Subcutaneous abdominal adipose tissue (tissue), 5 donors: ENCODE results near the gene MRPL51.

Experiments
- H3K27ac ChIP-seq: one replicate; pipeline ENCODE4 v1.7.0; 2013; ENCODE audit warnings: low read depth, mild to moderate bottlenecking, inconsistent platforms, low read length, moderate library complexity
- H3K27me3 ChIP-seq, 5 donors: one replicate each; pipeline ENCODE4 v1.7.0; 2013; ENCODE audit warnings: low read length in 5 of 5, inconsistent platforms in 1 of 5; ENCODE audit not compliant: control insufficient read depth in 5 of 5, insufficient read depth in 4 of 5
- H3K36me3 ChIP-seq, 5 donors: one replicate each; pipeline ENCODE4 v1.7.0; 2013; ENCODE audit warnings: low read length in 5 of 5; ENCODE audit not compliant: control insufficient read depth in 5 of 5, insufficient read depth in 5 of 5
- H3K4me1 ChIP-seq, 5 donors: one replicate each; pipeline ENCODE4 v1.7.0; 2013; ENCODE audit warnings: low read length in 5 of 5, mild to moderate bottlenecking in 3 of 5, moderate library complexity in 1 of 5; ENCODE audit not compliant: control insufficient read depth in 5 of 5, insufficient read depth in 5 of 5
- H3K4me3 ChIP-seq, 5 donors: one replicate each; pipeline ENCODE4 v1.7.0; 2013; ENCODE audit warnings: low read length in 5 of 5, low read depth in 1 of 5
- H3K9ac ChIP-seq, 5 donors: one replicate each; pipeline ENCODE4 v1.7.0; 2013; ENCODE audit warnings: low read length in 5 of 5, mild to moderate bottlenecking in 4 of 5, moderate library complexity in 3 of 5
- H3K9me3 ChIP-seq, 5 donors: one replicate each; pipeline ENCODE4 v1.7.0; 2013; ENCODE audit warnings: low read length in 5 of 5; ENCODE audit not compliant: control insufficient read depth in 5 of 5
- donor health status: healthy.
- donor health status: healthy.
- donor health status: healthy.
- donor health status: healthy.
- donor health status: healthy.

Gene MRPL51

DNA sequence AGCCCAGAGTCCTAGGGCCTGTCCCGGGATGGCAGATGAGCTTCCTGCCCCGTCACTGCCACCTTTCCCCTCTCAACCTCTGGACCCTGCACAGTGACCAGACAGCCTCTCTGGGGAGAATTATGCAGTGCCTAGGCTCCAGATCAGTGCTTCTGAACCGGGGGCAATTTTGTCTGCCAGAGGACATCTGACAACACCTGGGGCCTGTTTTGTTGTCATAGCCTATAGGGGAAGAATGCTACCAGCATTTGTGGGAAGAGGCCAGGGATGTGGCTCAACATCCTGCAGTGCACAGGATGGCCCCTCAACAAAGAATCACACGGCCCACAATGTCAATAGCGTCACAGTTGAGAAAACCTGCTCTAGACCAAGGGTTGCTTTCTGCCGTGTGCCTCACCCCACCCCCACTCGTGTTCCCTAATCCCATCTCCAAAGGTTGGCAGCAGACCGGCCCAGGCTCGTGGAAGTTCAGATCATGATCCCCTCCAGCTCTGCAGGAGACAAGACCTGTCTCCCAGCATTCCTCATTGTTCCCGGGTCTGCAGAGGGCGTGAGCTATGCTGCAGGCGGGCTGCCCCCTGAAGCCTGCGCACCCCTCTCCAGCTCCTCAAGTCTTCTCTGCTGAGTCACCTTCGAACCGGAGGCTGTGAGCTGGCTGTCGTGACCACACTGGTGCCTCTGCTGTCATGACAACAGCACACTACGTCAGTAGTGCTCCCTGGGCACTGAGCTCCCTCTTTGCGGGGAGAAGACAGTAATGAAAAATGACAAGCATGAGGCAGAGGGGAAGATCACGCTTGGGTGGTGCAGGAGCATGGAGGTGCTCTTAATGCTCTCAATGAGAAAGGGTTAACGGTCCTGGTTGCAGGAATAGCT lies 39.2 kb upstream of the MRPL51 start:
- H3K27me3 ChIP-seq = no peaks in the 10 kb centered on the region
- H3K27ac ChIP-seq = peak overlapping the region; percentile 96
- H3K36me3 ChIP-seq = peaks cover 4 to 54% (median 52%) of the 10 kb centered on the region in 5 donors
- H3K4me1 ChIP-seq = peaks cover 14 to 48% (median 43%) of the 10 kb centered on the region in 5 donors
- peak overlapping the region in 2 of 5 donors; percentile 86 to 89 for H3K9ac ChIP-seq
- H3K9me3 ChIP-seq = no peaks in the 10 kb centered on the region
- peak overlapping the region in 3 of 5 donors; percentile 70 to 89 (median 73) for H3K4me3 ChIP-seq

DNA sequence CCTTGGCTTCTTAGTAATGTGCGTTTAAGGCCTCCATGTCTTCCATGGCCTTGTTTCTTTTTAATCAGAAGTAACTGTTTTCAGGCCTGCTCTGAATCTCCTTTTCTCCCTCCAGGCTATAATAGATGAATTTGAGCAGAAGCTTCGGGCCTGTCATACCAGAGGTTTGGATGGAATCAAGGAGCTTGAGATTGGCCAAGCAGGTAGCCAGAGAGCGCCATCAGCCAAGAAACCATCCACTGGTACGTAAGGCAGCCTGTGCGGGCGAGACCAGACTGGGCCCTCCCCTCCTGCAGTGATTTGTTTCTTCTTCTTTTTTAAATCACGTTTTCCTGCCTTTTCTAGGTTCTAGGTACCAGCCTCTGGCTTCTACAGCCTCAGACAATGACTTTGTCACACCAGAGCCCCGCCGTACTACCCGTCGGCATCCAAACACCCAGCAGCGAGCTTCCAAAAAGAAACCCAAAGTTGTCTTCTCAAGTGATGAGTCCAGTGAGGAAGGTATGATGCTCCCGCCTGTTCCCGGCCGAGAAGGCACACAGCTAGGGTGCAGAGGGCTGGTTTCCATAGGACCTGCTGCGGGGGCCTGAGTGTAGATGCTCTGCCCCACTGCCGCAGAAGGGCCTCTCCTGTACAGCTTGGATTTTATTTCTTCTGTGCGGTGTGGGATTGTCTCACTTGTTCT lies 37.7 kb upstream of the MRPL51 start:
- Histone ChIP-seq H3K4me1 (peaks cover 9 to 37% (median 31%) of the 10 kb centered on the region in 5 donors), H3K9ac (no peak overlapping the region), H3K36me3 (peaks cover 4 to 56% (median 55%) of the 10 kb centered on the region in 5 donors), H3K27me3 (no peaks in the 10 kb centered on the region), H3K27ac (no peak overlapping the region), H3K4me3 (no peak overlapping the region), H3K9me3 (no peaks in the 10 kb centered on the region)

DNA sequence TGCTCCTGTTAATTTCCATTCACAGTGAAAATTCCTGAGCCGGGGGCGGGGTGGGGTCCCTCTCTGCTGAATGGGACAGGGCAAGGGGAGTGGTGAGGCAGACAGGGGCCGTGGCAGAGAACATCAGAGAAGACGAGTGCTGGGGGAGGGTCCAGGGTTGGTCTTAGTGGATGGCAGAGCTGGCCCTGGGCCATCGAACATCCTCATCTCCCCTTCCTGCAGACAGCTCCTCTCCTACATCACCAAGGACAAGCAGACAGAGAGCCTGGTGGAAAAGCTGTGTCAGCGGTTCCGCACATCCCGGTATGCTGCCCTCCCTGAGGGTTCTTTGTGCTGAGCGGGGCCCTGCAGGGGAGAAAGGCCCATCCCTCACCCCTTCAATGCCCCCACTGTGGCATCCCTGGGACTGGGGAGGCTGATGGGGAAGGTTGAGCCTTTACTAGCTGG lies 36.3 kb upstream of the MRPL51 start:
- Histone ChIP-seq H3K9ac (no peak overlapping the region), H3K4me1 (peaks cover 9 to 25% (median 24%) of the 10 kb centered on the region in 5 donors), H3K9me3 (no peaks in the 10 kb centered on the region), H3K27me3 (no peaks in the 10 kb centered on the region), H3K36me3 (peaks cover 6 to 68% (median 64%) of the 10 kb centered on the region in 5 donors), H3K4me3 (no peak overlapping the region), H3K27ac (no peak overlapping the region)

DNA sequence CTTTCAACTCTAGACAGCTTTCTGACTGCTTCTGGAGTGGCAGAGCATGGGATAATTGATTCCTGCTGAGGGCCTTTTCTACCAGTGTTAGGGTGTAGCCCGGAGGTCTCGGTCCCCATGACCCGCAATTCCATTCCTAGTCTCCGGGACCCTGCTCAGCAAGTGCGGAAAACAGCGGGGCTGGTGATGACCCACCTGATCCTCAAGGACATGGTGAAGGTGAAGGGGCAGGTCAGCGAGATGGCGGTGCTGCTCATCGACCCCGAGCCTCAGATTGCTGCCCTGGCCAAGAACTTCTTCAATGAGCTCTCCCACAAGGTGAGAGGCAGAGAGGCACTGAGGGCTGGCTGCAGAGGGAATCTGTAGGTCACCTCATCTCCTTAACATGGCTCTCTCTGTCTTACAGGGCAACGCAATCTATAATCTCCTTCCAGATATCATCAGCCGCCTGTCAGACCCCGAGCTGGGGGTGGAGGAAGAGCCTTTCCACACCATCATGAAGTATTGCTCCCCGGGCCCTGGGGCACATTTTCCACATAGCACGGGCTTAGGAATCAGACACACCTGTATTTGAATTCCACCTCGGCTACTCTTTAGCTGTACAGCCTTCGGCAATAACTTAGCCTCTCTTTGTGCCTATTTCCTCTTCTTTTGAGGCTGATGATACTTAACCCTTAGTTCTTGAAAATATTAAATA lies 35.6 kb upstream of the MRPL51 start:
- Histone ChIP-seq H3K9me3 (no peaks in the 10 kb centered on the region), H3K36me3 (peaks cover 10 to 73% (median 70%) of the 10 kb centered on the region in 5 donors), H3K9ac (no peak overlapping the region), H3K27me3 (no peaks in the 10 kb centered on the region), H3K4me1 (peaks cover 7 to 20% (median 20%) of the 10 kb centered on the region in 5 donors), H3K4me3 (no peak overlapping the region), H3K27ac (no peak overlapping the region)

DNA sequence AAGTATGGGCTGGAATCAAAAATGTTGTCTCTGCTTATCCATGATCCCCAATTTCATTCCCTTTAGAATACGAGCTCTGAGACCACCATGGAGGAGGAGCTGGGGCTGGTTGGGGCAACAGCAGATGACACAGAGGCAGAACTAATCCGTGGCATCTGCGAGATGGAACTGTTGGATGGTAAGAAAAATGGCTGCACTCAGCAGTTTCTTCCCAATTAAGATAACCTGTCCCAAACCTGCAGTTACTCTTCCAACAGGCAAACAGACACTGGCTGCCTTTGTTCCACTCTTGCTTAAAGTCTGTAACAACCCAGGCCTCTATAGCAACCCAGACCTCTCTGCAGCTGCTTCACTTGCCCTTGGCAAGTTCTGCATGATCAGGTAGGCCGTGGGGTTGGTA lies 34.6 kb upstream of the MRPL51 start:
- Histone ChIP-seq H3K27ac (no peak overlapping the region), H3K9me3 (no peaks in the 10 kb centered on the region), H3K4me1 (peaks cover 7 to 10% (median 10%) of the 10 kb centered on the region in 5 donors), H3K9ac (no peak overlapping the region), H3K4me3 (no peak overlapping the region), H3K27me3 (no peaks in the 10 kb centered on the region), H3K36me3 (peaks cover 12 to 83% (median 78%) of the 10 kb centered on the region in 5 donors)

DNA sequence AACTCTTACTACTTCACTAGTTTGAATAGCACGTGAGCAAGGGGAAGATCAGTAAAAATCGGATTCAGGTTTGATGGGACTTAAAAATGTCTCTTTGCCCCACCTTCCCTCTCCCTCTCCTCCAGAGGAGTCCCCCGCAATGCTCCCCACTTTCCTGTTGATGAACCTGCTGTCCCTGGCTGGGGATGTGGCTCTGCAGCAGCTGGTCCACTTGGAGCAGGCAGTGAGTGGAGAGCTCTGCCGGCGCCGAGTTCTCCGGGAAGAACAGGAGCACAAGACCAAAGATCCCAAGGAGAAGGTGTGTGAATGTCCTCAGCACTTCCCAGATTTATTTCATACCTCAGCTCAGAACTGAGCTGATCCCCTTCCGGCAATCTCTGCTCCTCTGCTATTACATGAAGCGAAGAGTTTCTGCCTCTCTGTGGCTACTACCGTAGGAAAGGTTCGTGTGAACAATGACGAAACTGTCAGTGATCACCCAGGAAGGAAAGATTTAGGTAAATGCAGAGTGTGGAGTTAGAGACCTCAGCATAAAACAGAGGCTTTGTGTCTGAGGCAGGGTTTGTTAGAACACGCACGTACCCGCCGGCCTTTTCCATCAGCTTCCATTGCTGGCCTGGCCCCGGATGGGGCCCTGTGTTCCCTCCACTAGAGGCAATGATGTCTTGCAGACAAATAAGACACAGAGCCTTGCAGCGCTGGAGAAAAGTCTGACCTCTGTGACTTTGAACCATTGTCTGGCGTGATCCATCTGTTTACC lies 33.9 kb upstream of the MRPL51 start:
- Histone ChIP-seq H3K36me3 (peaks cover 12 to 91% (median 85%) of the 10 kb centered on the region in 5 donors), H3K9me3 (no peaks in the 10 kb centered on the region), H3K4me3 (no peak overlapping the region), H3K9ac (no peak overlapping the region), H3K4me1 (peaks cover 0 to 3% (median 2%) of the 10 kb centered on the region in 5 donors), H3K27me3 (no peaks in the 10 kb centered on the region), H3K27ac (no peak overlapping the region)

DNA sequence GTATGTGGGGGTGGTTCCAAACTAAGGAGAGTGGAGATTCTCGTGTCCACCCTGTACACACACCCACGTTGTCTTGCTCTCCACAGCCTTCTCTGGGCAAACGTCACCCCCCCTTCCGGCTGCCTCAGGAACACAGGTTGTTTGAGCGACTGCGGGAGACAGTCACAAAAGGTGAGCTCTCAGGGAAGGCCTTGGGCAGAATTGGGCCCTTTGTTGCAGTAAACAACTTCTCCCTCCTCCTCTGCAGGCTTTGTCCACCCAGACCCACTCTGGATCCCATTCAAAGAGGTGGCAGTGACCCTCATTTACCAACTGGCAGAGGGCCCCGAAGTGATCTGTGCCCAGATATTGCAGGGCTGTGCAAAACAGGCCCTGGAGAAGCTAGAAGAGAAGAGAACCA lies 33.1 kb upstream of the MRPL51 start:
- no peak overlapping the region for H3K9ac ChIP-seq
- H3K4me3 ChIP-seq = no peak overlapping the region
- H3K27me3 ChIP-seq = no peaks in the 10 kb centered on the region
- no peaks in the 10 kb centered on the region for H3K4me1 ChIP-seq
- peaks cover 16 to 98% (median 92%) of the 10 kb centered on the region in 5 donors for H3K36me3 ChIP-seq
- H3K9me3 ChIP-seq = no peaks in the 10 kb centered on the region
- H3K27ac ChIP-seq = no peak overlapping the region

DNA sequence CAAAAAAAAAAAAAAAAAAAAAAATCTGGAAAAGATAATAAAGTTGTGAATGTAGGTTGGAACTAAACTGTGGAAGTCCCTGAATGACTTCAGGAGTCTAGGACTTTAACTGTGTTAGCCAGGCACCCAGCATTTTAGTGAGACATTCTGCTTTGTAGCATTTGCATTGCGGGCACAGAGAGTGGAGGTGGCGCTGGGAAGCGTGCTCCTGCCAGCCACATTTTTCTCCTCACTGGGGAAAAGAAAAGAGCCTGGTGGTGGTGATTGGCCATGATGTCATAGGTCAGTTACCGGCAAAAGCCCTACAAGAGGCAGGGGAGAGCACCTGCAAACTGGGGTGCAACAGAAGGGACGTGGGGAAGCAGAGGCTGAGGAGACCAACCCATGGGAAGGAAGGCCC lies 31.6 kb upstream of the MRPL51 start:
- Histone ChIP-seq H3K27ac (no peak overlapping the region), H3K36me3 (peaks cover 12 to 97% (median 86%) of the 10 kb centered on the region in 5 donors), H3K9me3 (no peaks in the 10 kb centered on the region), H3K9ac (no peak overlapping the region), H3K4me3 (no peak overlapping the region), H3K4me1 (no peaks in the 10 kb centered on the region), H3K27me3 (no peaks in the 10 kb centered on the region)

DNA sequence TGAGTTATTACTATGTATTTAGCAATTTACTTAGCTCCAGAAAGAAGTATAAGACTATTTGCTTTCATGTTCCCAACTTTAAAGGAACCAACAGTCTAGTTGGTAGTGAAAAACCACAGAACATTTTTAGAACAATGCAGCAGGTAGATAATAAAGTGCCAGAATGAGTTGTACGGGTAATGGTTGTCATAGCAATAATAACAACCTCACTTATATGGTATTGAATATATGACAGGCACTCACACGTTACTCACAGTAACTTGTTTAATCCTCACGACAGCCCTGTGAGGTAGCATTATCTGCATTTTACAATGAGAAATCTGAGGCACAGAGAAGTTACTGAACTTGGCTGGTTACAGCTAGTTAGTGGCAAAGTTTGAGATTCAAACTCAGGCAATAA lies 30.6 kb upstream of the MRPL51 start:
- Histone ChIP-seq H3K9ac (no peak overlapping the region), H3K27me3 (no peaks in the 10 kb centered on the region), H3K36me3 (peaks cover 12 to 95% (median 80%) of the 10 kb centered on the region in 5 donors), H3K4me1 (no peaks in the 10 kb centered on the region), H3K4me3 (no peak overlapping the region), H3K27ac (no peak overlapping the region), H3K9me3 (no peaks in the 10 kb centered on the region)
